Neural cell (in vitro differentiated cells): ENCODE data around the gene PIK3C2G. TPM values are rescaled to one million over a fixed set of nuclear protein-coding genes. Genes with fewer than 3 reads are reported as not detected.

Source experiments
- H2AFZ ChIP-seq: fragments of 200-600, 300-800 bp; sonication (generic), shearing (Covaris generic); 2 replicates; pipeline ENCODE4 v1.6.0; 2014; ENCODE audit warnings: low read depth, mild to moderate bottlenecking, antibody characterized with exemption, low read length, moderate library complexity
- H3F3A ChIP-seq: fragments of 200-600 bp; shearing (Covaris generic); 2 replicates; pipeline ENCODE4 v1.6.1; 2016; ENCODE audit warnings: mild to moderate bottlenecking, moderate library complexity, mixed read lengths, antibody characterized with exemption, low read length; ENCODE audit not compliant: insufficient read depth, poor library complexity, severe bottlenecking
- H3K27ac ChIP-seq: fragments of 200-600, 300-800 bp; sonication (generic), shearing (Covaris generic); 2 replicates; pipeline ENCODE4 v1.5.1; 2014; ENCODE audit warnings: mild to moderate bottlenecking, low read length, moderate library complexity
- H3K27me3 ChIP-seq: fragments of 300-800, 200-600 bp; sonication (generic), shearing (Covaris generic); 2 replicates; pipeline ENCODE4 v1.6.0; 2014; ENCODE audit warnings: mild to moderate bottlenecking, low read depth, low read length, moderate library complexity; ENCODE audit not compliant: insufficient read depth
- H3K36me3 ChIP-seq: fragments of 300-800, 200-600 bp; sonication (generic), shearing (Covaris generic); 2 replicates; pipeline ENCODE4 v1.5.1; 2014; ENCODE audit warnings: mild to moderate bottlenecking, antibody characterized with exemption, low read length, moderate library complexity; ENCODE audit not compliant: insufficient read depth
- H3K4me2 ChIP-seq: fragments of 300-800, 200-600 bp; sonication (generic), shearing (Covaris generic); 2 replicates; pipeline ENCODE4 v1.6.0; 2014; ENCODE audit warnings: mild to moderate bottlenecking, low read length
- H3K4me3 ChIP-seq: fragments of 300-800, 200-600 bp; sonication (generic), shearing (Covaris generic); 2 replicates; pipeline ENCODE4 v1.5.1; 2014; ENCODE audit warnings: mild to moderate bottlenecking, low read length, moderate library complexity
- H3K79me2 ChIP-seq: fragments of 200-600 bp; shearing (Covaris generic); replicated peaks from 2 replicates; pipeline ENCODE4 v1.6.0; 2014; ENCODE audit warnings: mild to moderate bottlenecking, low read length, moderate library complexity; ENCODE audit not compliant: insufficient read depth
- H3K9ac ChIP-seq: fragments of 300-800, 200-600 bp; sonication (generic), shearing (Covaris generic); 2 replicates; pipeline ENCODE4 v1.6.1; 2016; ENCODE audit warnings: mild to moderate bottlenecking, low read length, mixed read lengths
- H3K9me2 ChIP-seq: fragments of 200-600 bp; shearing (Covaris generic); 2 replicates; pipeline ENCODE4 v1.6.1; 2016; ENCODE audit warnings: mild to moderate bottlenecking, low read length, mixed read lengths; ENCODE audit not compliant: insufficient read depth
- H3K9me3 ChIP-seq: fragments of 200-600, 300-800 bp; sonication (generic), shearing (Covaris generic); 2 replicates; pipeline ENCODE4 v1.6.1; 2016; ENCODE audit warnings: mild to moderate bottlenecking, mixed run types, low read length, moderate library complexity, mixed read lengths
- H4K20me1 ChIP-seq: fragments of 200-600 bp; shearing (Covaris generic); 2 replicates; pipeline ENCODE4 v1.6.1; 2016; ENCODE audit warnings: mild to moderate bottlenecking, mixed run types; ENCODE audit not compliant: insufficient read depth
- EP300 ChIP-seq: fragments of 450-650 bp; conservative IDR thresholded peaks from 2 replicates; pipeline ENCODE4 v1.6.1; 2014; ENCODE audit warnings: antibody characterized with exemption, mild to moderate bottlenecking, moderate library complexity; ENCODE audit not compliant: poor library complexity, severe bottlenecking
- EZH2 ChIP-seq: fragments of 200-600, 300-800 bp; shearing (Covaris generic), sonication (generic); IDR thresholded peaks from 2 replicates; pipeline ENCODE4 v1.6.1; 2014; ENCODE audit warnings: antibody characterized with exemption, low read length, borderline replicate concordance, mild to moderate bottlenecking; ENCODE audit not compliant: insufficient read depth, poor library complexity, severe bottlenecking
- MXI1 ChIP-seq: fragments of 450-650 bp; conservative IDR thresholded peaks from 2 replicates; pipeline ENCODE4 v1.6.1; 2014; ENCODE audit warnings: antibody characterized with exemption, mild to moderate bottlenecking; ENCODE audit not compliant: poor library complexity, severe bottlenecking
- POLR2AphosphoS5 ChIP-seq: IDR thresholded peaks from 2 replicates; pipeline ENCODE4 v1.6.1; 2012
- RAD21 ChIP-seq: fragments of 450-650 bp; conservative IDR thresholded peaks from 2 replicates; pipeline ENCODE4 v1.6.1; 2014; ENCODE audit warnings: antibody characterized with exemption, mild to moderate bottlenecking, moderate library complexity
- SMC3 ChIP-seq: fragments of 450-650 bp; conservative IDR thresholded peaks from 2 replicates; pipeline ENCODE4 v1.6.1; 2014; ENCODE audit warnings: antibody characterized with exemption, mild to moderate bottlenecking, moderate library complexity; ENCODE audit not compliant: poor library complexity
- TAF1 ChIP-seq: IDR thresholded peaks from 2 replicates; pipeline ENCODE4 v1.6.1; 2012; ENCODE audit warnings: low read depth
- polyA plus RNA-seq: library from polyadenylated mRNA; depleted of rRNA; stranded (reverse); fragments of >200 nt; gene quantifications from 2 replicates; pipeline ENCODE4 v1.2.3, GENCODE V29; 2014
- TF ChIP-seq, protein P1 (sequence below): fragments of 450-650 bp; IDR thresholded peaks from 2 replicates; pipeline ENCODE4 v1.5.1; 2014; ENCODE audit warnings: antibody characterized with exemption, mild to moderate bottlenecking, moderate library complexity; ENCODE audit not compliant: poor library complexity, severe bottlenecking
- TF ChIP-seq, protein P2 (sequence below): IDR thresholded peaks from 2 replicates; pipeline ENCODE4 v1.6.1; 2012; ENCODE audit warnings: borderline replicate concordance

The PIK3C2G gene
- polyA plus RNA-seq, 1 donor from 2014 or later, result not detected

DNA sequence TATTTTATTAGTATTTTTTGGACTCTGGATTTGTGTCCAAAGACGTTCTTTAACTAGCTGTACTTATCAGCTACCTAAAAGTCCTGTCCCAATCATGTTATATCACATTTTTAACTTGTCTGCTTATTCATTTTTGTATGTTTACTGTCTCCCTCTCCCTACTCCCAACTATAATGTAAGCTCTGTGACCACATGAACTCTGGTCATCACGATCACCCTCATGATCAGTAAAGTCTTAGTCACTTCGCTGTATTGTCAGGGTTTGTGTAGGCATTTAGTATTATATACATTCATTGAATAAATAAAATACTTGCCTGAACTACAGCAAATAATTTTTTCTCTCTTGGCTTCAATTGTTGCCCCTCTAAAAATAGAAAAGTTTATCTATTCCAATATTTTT is 211.0 kb downstream of the PIK3C2G start:
- Histone ChIP-seq H3F3A (no peaks in the 10 kb centered on the region), H3K9me2 (no peaks in the 10 kb centered on the region), H3K27ac (no peak overlapping the region), H3K9me3 (no peaks in the 10 kb centered on the region), H3K4me2 (no peak overlapping the region), H3K9ac (no peak overlapping the region), H3K4me3 (no peak overlapping the region), H4K20me1 (no peaks in the 10 kb centered on the region), H2AFZ (no peak overlapping the region), H3K36me3 (no peaks in the 10 kb centered on the region), H3K27me3 (no peaks in the 10 kb centered on the region), H3K79me2 (no peaks in the 10 kb centered on the region)
- TF ChIP-seq EZH2, result no peak
- TF ChIP-seq, protein P1, sequence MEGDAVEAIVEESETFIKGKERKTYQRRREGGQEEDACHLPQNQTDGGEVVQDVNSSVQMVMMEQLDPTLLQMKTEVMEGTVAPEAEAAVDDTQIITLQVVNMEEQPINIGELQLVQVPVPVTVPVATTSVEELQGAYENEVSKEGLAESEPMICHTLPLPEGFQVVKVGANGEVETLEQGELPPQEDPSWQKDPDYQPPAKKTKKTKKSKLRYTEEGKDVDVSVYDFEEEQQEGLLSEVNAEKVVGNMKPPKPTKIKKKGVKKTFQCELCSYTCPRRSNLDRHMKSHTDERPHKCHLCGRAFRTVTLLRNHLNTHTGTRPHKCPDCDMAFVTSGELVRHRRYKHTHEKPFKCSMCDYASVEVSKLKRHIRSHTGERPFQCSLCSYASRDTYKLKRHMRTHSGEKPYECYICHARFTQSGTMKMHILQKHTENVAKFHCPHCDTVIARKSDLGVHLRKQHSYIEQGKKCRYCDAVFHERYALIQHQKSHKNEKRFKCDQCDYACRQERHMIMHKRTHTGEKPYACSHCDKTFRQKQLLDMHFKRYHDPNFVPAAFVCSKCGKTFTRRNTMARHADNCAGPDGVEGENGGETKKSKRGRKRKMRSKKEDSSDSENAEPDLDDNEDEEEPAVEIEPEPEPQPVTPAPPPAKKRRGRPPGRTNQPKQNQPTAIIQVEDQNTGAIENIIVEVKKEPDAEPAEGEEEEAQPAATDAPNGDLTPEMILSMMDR, result no peak
- no peak for TF ChIP-seq RAD21
- no peak for TF ChIP-seq MXI1
- TF ChIP-seq EP300, result no peak
- TF ChIP-seq TAF1, result no peak
- TF ChIP-seq POLR2AphosphoS5, result no peak
- TF ChIP-seq, protein P2, sequence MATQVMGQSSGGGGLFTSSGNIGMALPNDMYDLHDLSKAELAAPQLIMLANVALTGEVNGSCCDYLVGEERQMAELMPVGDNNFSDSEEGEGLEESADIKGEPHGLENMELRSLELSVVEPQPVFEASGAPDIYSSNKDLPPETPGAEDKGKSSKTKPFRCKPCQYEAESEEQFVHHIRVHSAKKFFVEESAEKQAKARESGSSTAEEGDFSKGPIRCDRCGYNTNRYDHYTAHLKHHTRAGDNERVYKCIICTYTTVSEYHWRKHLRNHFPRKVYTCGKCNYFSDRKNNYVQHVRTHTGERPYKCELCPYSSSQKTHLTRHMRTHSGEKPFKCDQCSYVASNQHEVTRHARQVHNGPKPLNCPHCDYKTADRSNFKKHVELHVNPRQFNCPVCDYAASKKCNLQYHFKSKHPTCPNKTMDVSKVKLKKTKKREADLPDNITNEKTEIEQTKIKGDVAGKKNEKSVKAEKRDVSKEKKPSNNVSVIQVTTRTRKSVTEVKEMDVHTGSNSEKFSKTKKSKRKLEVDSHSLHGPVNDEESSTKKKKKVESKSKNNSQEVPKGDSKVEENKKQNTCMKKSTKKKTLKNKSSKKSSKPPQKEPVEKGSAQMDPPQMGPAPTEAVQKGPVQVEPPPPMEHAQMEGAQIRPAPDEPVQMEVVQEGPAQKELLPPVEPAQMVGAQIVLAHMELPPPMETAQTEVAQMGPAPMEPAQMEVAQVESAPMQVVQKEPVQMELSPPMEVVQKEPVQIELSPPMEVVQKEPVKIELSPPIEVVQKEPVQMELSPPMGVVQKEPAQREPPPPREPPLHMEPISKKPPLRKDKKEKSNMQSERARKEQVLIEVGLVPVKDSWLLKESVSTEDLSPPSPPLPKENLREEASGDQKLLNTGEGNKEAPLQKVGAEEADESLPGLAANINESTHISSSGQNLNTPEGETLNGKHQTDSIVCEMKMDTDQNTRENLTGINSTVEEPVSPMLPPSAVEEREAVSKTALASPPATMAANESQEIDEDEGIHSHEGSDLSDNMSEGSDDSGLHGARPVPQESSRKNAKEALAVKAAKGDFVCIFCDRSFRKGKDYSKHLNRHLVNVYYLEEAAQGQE, result no peak

DNA sequence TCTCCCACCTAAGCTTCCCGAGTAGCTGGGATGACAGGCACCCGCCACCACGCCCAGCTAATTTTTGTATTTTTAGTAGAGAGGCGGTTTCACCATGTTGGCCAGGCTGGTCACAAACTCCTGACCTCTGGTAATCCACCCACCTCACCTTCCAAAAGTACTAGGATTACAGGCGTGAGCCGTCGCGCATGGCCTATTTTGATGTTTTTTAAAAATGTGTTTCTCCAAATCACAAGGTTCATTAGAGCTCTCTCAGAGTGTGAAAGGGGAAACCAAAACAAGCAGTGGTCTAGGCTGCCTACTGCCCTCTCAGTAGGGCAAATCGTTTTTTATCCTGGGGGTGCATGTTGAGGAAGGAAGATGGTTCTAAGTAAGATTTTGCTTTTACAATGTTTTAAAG is 211.5 kb downstream of the PIK3C2G start:
- H2AFZ ChIP-seq, result no peak overlapping the region
- H3K4me2 ChIP-seq, result no peak overlapping the region
- no peaks in the 10 kb centered on the region for H3K79me2 ChIP-seq
- H3K27me3 ChIP-seq, result no peaks in the 10 kb centered on the region
- H4K20me1 ChIP-seq, result no peaks in the 10 kb centered on the region
- no peak overlapping the region for H3K4me3 ChIP-seq
- no peaks in the 10 kb centered on the region for H3K9me3 ChIP-seq
- no peak overlapping the region for H3K27ac ChIP-seq
- no peak overlapping the region for H3K9ac ChIP-seq
- no peaks in the 10 kb centered on the region for H3F3A ChIP-seq
- no peak for TF ChIP-seq TAF1
- no peak for TF ChIP-seq POLR2AphosphoS5
- no peak for TF ChIP-seq MXI1
- H3K36me3 ChIP-seq, result no peaks in the 10 kb centered on the region
- H3K9me2 ChIP-seq, result no peaks in the 10 kb centered on the region

GRCh38 chr12:18476861-18477260 is 215.5 kb downstream of the PIK3C2G start:
- Histone ChIP-seq H3K27ac (no peak overlapping the region), H4K20me1 (no peaks in the 10 kb centered on the region), H3K79me2 (no peaks in the 10 kb centered on the region), H3K4me3 (no peak overlapping the region), H2AFZ (no peak overlapping the region), H3K9me2 (no peaks in the 10 kb centered on the region), H3K9me3 (no peaks in the 10 kb centered on the region), H3K27me3 (no peaks in the 10 kb centered on the region), H3F3A (no peaks in the 10 kb centered on the region), H3K9ac (no peak overlapping the region), H3K4me2 (no peak overlapping the region), H3K36me3 (no peaks in the 10 kb centered on the region)
- TF ChIP-seq EP300 (no peak), EZH2 (no peak), RAD21 (no peak), SMC3 (no peak), POLR2AphosphoS5 (no peak), TAF1 (no peak), MXI1 (no peak)
- TF ChIP-seq, protein P2, result no peak
- TF ChIP-seq, protein P1, result no peak
